ENCODE data around the gene SLIRP.
"Not testable (repeated sequence)": the region's sequence is repeated elsewhere in the genome, so short reads cannot be mapped to it uniquely, and the experiment has no call there.

The SLIRP gene

DNA sequence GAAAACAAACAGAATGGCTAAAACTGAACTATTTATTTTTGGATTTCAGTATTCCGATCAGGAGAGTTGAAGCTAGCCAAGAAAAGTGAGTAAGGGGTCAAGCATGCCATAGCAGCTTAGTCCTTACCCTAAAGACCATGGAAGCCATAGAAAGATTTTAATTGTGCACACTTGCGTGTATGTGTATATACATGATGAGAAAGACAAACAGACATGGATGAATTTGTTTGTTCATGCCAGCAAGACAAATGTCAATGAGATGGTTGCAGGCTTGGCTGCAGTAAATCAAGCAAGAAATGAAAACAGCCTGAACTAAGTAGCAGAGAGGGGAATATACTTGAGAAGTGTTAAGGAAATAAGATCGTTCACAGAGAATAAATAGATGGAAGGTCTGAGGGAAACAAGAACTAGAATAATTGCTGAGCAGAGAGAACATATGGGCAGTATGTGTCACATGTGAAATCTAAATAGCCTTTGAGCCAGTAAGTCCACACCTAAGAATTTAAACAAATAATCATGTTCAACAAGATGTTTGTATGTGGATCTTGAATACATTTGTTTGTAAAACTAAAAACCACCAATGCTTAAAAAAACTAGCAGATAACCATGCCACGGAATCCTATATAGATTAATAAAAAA, 38.3 kb downstream of the SLIRP start:
- no peak for DNase-seq

DNA sequence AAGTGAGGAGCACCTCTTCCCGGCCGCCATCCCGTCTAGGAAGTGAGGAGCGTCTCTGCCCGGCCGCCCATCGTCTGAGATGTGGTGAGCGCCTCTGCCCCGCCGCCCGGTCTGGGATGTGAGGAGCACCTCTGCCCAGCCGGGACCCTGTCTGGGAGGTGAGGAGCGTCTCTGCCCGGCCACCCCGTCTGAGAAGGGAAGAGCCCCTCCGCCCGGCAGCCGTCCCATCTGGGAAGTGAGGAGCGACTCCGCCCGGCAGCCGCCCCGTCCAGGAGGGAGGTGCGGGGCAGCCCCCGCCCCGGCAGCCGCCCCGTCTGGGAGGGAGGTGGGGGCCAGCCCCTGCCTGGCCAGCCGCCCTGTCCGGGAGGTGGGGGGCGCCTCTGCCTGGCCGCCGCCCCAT, 39.5 kb downstream of the SLIRP start:
- not testable (repeated sequence) for DNase-seq

DNA sequence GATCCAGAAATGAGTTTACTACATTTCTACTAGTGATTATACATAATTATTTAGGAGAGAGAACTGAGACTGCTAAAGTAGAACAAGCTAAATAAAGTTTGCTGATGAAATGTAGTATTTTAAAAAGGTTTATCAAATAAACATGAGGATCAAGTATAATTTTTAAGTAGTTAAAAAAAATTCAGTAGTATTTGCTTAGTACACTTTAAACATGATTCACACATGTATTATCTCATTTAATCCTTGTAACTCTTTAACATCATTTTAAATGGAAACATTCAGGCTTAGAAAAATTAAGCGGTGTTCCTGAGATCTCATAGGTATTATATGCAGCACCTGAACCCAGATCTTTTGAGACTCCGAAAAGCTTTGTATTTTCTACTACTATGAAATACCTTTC, 44.4 kb downstream of the SLIRP start:
- DNase-seq, result no peak

DNA sequence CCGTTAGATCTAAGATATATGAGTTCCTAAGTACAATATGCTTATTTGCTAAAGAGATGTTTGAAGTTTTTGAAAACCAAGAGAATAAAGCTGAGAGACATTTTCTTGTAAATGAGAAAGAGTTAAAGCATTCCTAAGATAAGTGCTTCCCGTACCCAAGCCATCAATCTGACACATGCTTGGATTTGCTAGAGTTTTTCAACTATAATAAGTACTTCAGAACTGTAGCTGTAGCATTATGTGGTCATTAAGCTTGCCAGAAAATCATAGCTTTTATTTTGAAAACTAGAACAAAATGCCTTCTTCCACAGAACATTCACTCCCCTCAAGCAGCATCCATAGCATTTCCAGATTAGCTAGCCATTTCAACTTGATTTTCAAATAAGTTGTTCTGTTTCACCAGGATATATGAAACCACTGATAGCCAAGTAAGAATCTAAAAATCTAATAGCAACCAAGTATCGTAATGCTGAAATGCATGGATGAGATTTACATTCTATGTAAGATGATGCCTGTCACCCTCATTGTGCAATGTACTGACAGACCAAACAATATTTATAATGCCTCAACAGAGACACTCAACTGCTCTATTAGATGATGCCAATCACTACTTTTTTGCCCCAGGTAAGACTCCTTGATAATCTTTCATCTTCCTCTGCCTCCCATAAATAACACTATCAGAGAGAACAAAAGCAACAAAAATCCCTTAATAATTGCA, 45.1 kb downstream of the SLIRP start:
- DNase-seq, result no peak

DNA sequence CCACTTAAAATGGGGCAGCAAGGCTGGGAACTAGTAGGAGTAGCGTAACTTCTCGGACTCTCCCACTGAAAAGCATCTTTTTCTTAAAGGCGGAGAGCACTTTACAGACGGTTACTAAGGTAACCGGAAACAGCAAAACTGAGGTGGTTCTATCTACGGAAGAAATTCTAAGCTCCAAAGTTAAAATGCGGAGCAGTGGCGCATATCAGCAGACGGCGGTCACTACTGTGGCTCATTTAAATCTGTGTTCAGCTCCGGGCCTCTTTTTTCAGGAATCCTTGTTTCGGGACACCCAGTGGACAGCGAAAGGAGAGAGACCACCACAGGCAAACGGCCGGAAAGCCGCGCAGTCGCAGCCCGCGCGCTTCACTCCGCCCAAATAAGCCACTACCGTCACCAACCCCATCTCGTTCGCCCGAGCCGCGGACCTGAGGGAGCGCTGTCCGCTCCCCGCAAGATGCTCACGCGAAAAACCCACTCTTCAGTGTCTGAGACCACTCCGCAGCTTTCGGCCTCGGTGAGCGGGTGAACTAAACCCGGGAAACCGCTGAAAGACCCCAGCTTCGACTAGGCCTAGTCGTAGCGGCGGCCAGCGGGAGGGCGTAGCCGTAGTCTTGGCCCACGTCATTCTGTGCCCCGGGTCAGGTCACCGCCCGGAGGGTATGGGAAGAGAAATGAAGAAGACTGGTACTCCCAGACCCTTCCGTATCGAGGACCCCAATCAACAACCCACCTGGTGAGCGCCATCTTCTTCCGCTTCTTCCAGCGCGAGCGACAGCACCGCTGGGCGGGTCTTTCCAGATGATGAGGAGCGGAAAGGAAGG, 52.7 kb downstream of the SLIRP start, which contains the start of gene SNW1:
SNW1 (minus strand) TSS at position 776 of the 824 bp plus-strand sequence; CDS start at position 747, 29 bp downstream.
- DNase-seq, result peak; percentile 55 to 88 (median 84)

DNA sequence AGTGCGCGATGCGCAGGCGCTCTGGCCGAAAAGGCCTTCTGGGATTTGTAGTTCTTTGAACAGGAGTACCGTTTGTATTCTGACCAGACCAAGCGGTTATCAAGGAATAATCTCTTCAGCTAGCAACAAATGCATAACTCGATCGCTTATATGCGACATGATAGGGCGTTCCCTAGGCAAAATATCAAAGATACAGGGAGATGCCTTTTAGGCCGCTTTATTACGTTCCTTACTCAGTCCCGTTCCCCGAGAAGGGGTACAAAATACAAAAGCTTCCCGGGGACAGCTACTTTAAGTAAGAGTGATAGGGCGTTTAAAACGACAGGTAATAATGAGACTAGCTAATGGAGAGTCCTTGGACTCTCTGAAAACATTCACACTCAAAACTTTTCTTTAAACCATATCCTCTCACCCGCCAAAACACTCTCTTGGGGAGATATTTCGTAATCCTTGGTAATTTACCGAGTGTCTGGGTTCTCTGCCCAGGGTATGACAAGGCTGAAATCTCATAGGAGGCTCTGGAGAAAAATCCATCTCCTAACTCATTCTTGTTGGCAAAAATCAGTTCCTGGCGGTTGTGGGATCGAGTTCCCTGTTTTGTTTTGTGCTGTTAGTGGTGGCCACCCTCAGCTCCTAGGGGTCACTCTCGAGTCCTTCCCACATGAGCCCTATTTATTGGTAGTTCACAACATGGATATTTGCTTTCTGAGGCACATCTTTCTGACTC, 53.5 kb downstream of the SLIRP start:
- peak in 1 of 5 experiments; percentile 97 for DNase-seq

DNA sequence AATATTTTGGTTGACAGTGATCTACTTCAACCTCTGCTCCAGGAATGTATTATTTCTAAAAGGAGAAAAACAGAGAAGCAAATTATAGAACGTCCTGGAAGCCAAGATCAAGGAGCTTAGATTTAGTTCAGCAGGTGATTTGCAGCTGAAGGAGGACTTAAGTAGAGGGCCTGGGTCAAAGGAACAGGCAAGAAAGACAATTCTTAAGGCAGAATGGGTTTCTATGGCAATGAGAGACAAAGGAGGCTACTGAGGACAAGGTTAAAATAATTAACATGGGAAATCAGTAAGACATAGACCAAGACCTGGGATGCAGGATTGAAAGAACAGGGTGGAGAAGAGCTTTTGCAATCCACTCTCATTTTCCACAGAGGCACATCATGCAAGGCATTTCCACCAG, 55.4 kb downstream of the SLIRP start:
- no peak for DNase-seq

DNA sequence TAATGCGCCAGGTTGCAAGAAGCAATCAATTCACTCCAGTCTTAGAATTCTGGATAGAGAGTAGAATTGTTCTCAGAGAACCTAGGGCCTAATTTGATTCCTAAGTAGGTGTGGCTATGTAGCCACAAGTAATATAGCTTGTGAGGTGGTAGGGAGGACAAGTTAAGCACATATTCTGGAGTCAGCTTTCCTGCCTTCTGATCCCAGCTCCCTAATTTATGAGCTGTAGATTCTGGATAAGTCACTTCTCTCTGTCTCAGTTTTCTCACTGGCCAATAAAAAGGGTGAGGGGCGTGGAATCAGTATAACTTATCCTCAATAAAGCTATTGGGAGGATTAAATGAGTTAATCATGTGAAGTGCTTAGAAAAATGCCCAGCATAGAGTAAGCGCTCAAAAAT, 56.1 kb downstream of the SLIRP start:
- DNase-seq, result no peak
